ENCODE data around the gene RAD9A. TPM values are rescaled to one million over a fixed set of nuclear protein-coding genes. Genes with fewer than 3 reads are reported as not detected.
A peak's percentile ranks its signal among the peaks of the same experiment; 100 is the strongest.

Gene RAD9A
- total RNA-seq, 2 donors from 2014 or later = 30.2 to 49.4 TPM

GRCh38 chr11:67440229-67441097 lies 48.7 kb downstream of the RAD9A start:
- peaks cover 6 to 10% of the 10 kb centered on the region in 2 donors for H3K36me3 ChIP-seq
- intact Hi-C loops (cut with DNase I) = no loop called here
- DNase-seq (ENCODE audit: low spot score) = no peak
- no peak overlapping the region for H3K27ac ChIP-seq
- TF ChIP-seq POLR2AphosphoS5 (IDR thresholded peaks at IDR 0.05) (no peak), CTCF (IDR thresholded peaks at IDR 0.05) (no peak), POLR2A (IDR thresholded peaks at IDR 0.05) (no peak)
- H3K4me1 ChIP-seq (replicated peaks) = peaks cover 16% of the 10 kb centered on the region
- H3K4me3 ChIP-seq = no peak overlapping the region
- no peaks in the 10 kb centered on the region for H3K9me3 ChIP-seq
- 70% methylated on average over 17 of the region's 17 CpGs for WGBS
- no peaks in the 10 kb centered on the region for H3K27me3 ChIP-seq (replicated peaks; ENCODE audit: insufficient read depth)

- no peak for TF ChIP-seq CTCF (IDR thresholded peaks at IDR 0.05)
- intact Hi-C loops (cut with DNase I) = no loop called here
- DNase-seq (ENCODE audit: low spot score) = no peak
- Histone ChIP-seq H3K9me3 (no peaks in the 10 kb centered on the region), H3K36me3 (peaks cover 0 to 10% of the 10 kb centered on the region in 2 donors), H3K4me1 (replicated peaks) (peaks cover 16% of the 10 kb centered on the region), H3K27ac (no peak overlapping the region), H3K4me3 (no peak overlapping the region), H3K27me3 (replicated peaks; ENCODE audit: insufficient read depth) (no peaks in the 10 kb centered on the region)
- WGBS = 84% methylated on average over 21 of the region's 21 CpGs
Measured at GRCh38 chr11:67441098-67441563, 49.3 kb downstream of the RAD9A start.

- no peak for DNase-seq (ENCODE audit: low spot score)
- WGBS = 83% methylated on average over 25 of the region's 28 CpGs
- Histone ChIP-seq H3K9me3 (no peaks in the 10 kb centered on the region), H3K4me3 (peak overlapping the region in 1 of 2 donors; percentile 86), H3K27me3 (replicated peaks; ENCODE audit: insufficient read depth) (no peaks in the 10 kb centered on the region), H3K36me3 (peaks cover 0 to 10% of the 10 kb centered on the region in 2 donors), H3K27ac (peak overlapping the region; percentile 98), H3K4me1 (replicated peaks) (peaks cover 16% of the 10 kb centered on the region)
- TF ChIP-seq POLR2A (IDR thresholded peaks at IDR 0.05) (no peak), CTCF (IDR thresholded peaks at IDR 0.05) (no peak), POLR2AphosphoS5 (IDR thresholded peaks at IDR 0.05) (no peak)
- intact Hi-C loops (cut with DNase I) = no loop called here
Measured at GRCh38 chr11:67441731-67442351, 50.1 kb downstream of the RAD9A start.

- H3K36me3 ChIP-seq = peaks cover 0 to 10% of the 10 kb centered on the region in 2 donors
- WGBS = 33% methylated on average over 39 of the region's 45 CpGs
- intact Hi-C loops (cut with DNase I) = no loop called here
- H3K27ac ChIP-seq = peak overlapping the region; percentile 98
- H3K9me3 ChIP-seq = no peaks in the 10 kb centered on the region
- H3K4me1 ChIP-seq (replicated peaks) = peaks cover 16% of the 10 kb centered on the region
- no peak for DNase-seq (ENCODE audit: low spot score)
- H3K4me3 ChIP-seq = peak overlapping the region; percentile 86 to 89
- TF ChIP-seq CTCF (IDR thresholded peaks at IDR 0.05) (no peak), POLR2AphosphoS5 (IDR thresholded peaks at IDR 0.05) (no peak), POLR2A (IDR thresholded peaks at IDR 0.05) (no peak)
- H3K27me3 ChIP-seq (replicated peaks; ENCODE audit: insufficient read depth) = no peaks in the 10 kb centered on the region
Measured at GRCh38 chr11:67442504-67443404, 51.0 kb downstream of the RAD9A start.

Data from prostate gland (tissue), 2 donors.